GM12865 (cell line): ENCODE measurements around the gene FHIT.

Experiments
- DNase-seq: peaks from one replicate; pipeline ENCODE4 v3.0.0; 2010; ENCODE audit warnings: low read depth
- H3K4me3 ChIP-seq: 2 replicates; pipeline ENCODE4 v1.5.1; 2011; ENCODE audit warnings: mild to moderate bottlenecking, low read depth, low read length, control low read depth
- TF ChIP-seq, protein P1 (sequence below): IDR thresholded peaks from 2 replicates; pipeline ENCODE4 v1.5.1; 2011; ENCODE audit warnings: low read length, control low read depth, low read depth, inconsistent platforms; ENCODE audit not compliant: insufficient read depth; ENCODE audit errors: missing control alignments

FHIT gene

DNA sequence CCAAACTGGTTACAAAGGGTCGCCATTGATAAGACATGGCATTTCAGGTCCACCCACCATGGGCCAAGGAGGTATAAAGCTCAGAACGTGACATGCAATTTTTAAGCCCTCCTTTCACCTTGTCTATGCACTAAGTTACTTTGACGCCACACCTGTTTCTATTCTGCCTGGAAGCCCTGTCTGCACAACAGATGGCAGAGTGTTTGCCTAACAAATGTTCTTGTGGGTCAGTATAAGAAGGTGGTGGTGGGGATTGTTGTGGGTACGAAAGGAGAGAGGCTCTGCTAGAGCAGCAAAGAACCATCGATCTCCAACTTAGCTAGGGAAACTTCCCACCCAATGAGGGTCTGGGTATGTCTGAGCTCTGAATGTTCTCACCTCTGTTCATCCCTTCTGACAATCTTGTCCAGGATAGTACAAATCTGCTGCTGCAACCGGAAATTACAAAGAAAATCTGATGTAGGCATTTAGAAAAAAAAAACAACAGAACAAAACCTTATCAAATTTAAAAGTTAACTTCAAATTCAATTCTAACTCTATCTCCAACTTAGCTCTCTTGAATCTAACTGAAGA is 1256.4 kb downstream of the FHIT start:
- TF ChIP-seq, protein P1, sequence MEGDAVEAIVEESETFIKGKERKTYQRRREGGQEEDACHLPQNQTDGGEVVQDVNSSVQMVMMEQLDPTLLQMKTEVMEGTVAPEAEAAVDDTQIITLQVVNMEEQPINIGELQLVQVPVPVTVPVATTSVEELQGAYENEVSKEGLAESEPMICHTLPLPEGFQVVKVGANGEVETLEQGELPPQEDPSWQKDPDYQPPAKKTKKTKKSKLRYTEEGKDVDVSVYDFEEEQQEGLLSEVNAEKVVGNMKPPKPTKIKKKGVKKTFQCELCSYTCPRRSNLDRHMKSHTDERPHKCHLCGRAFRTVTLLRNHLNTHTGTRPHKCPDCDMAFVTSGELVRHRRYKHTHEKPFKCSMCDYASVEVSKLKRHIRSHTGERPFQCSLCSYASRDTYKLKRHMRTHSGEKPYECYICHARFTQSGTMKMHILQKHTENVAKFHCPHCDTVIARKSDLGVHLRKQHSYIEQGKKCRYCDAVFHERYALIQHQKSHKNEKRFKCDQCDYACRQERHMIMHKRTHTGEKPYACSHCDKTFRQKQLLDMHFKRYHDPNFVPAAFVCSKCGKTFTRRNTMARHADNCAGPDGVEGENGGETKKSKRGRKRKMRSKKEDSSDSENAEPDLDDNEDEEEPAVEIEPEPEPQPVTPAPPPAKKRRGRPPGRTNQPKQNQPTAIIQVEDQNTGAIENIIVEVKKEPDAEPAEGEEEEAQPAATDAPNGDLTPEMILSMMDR = no peak

DNA sequence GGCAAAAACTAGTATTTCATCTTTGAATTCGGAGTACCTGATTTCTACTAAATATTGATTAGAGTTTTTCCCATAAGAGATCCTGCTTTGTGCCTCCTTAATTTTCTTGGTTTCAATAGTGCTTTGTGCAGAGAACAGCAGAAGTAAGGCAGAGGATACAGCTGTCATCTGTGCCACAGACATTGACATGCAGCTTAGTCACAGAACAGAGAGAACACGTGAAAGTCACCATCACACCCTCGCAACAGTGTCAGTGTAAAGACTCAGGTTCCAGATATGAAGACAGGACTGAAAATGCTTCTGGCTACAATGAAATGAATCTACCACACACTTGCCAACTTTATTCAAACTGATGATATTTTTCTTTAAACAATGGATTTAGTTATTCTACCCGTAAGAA is 1258.7 kb downstream of the FHIT start:
- no peak for DNase-seq
- H3K4me3 ChIP-seq = no peak overlapping the region
- TF ChIP-seq, protein P1 = no peak

More for the DNA sequence above, 1256.4 kb downstream of the FHIT start:
- H3K4me3 ChIP-seq = no peak overlapping the region
- DNase-seq = no peak

DNA sequence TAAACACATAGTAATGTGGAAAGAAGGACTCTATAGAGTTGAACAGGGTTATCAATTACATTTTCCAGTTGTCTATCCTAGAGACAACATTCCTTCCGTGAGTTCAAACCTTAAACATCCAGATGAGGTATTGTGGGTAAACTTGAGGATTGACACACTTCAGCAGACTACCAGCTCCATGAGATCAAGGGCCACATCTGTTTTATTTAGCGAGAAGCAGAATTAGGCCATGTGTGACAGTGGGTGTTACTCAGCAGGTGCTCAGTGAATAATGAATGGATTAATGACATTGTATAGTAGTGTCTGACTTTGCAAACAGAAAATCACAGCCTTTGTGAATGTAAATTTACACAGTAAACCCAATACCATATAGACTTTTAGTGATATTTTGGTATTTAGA is 1260.3 kb downstream of the FHIT start:
- no peak for DNase-seq

DNA sequence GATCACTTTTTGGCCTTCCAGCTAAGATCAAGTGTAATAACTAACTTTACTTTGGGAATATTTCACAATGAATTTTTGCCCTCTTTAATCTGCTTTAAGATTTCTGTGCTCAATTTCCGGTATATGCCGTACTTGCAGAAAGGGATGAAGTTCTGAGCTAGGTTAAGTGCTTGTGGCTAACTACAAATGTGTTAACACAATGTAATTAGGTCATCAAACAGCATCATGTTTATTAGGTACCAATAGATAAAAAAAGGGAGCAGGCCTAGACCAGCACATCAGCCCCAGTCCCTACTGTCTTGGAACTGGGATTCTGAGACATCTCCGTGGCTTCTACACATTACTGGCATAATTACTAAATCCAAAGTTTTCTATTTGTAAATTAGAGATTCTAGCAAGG is 1268.7 kb downstream of the FHIT start:
- TF ChIP-seq, protein P1 = no peak
- no peak overlapping the region for H3K4me3 ChIP-seq

More for the DNA sequence above, 1260.3 kb downstream of the FHIT start:
- TF ChIP-seq, protein P1 = no peak
- H3K4me3 ChIP-seq = no peak overlapping the region

DNA sequence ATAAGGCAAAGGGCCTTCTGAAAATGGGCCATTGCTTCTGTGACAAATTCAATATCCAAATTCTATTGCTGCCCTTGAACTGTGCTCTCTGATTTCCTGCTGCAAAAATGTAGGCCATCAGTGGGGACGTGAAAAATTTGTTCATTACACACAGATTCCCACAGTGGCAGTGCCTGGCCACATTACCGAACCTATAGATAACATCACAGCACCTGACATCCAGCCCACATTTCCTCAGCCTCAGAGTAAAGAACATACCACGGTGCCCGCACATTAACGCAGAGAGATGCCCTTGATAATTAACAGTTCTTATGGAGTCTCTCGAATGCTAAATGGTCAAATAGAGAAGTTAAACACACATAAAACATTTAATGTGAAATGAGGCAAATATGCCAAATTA is 1269.9 kb downstream of the FHIT start:
- DNase-seq = no peak
- TF ChIP-seq, protein P1 = no peak
- no peak overlapping the region for H3K4me3 ChIP-seq

More for the DNA sequence above, 1268.7 kb downstream of the FHIT start:
- no peak for DNase-seq

DNA sequence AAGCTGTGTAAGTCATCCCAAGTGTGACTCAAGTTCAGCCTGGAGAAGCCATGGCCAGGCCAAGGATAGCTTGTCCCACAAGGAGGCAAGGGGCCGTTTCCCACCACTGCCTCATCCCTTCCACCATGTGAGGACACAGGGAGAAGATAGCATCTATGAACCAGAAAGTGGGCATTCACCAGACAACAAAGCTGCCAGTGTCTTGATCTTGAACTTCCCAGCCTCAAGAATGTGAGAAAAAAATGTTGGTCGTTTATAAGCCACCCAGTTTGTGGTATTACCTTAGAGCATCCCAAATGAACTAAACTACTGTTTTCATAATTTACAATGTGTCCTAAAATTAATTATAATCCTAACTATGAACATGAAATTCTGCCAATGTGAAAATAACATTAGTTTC is 1270.7 kb downstream of the FHIT start:
- no peak for DNase-seq
- H3K4me3 ChIP-seq = no peak overlapping the region
- TF ChIP-seq, protein P1 = no peak

DNA sequence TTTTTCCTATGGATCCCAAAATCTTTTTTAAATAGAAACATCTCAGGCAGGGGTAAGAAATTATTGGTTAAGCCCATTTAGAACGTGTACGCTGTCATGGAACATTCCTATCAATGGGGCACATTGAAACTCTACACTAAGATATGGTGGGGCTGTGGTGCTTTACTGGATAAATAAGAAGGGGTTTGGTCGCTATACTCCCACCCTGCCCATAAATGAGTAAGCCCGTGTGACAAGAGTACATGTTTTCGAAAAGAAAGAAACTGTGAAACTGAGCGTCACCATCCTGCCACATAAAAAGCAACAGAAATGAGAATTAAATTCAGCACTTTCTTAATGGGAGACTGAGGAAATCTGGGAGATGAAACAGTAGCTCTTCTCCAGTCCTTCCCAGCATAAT is 1271.7 kb downstream of the FHIT start:
- no peak for DNase-seq
- H3K4me3 ChIP-seq = no peak overlapping the region
- TF ChIP-seq, protein P1 = no peak
